ENCODE measurements around the gene SERINC2.

The SERINC2 gene

DNA sequence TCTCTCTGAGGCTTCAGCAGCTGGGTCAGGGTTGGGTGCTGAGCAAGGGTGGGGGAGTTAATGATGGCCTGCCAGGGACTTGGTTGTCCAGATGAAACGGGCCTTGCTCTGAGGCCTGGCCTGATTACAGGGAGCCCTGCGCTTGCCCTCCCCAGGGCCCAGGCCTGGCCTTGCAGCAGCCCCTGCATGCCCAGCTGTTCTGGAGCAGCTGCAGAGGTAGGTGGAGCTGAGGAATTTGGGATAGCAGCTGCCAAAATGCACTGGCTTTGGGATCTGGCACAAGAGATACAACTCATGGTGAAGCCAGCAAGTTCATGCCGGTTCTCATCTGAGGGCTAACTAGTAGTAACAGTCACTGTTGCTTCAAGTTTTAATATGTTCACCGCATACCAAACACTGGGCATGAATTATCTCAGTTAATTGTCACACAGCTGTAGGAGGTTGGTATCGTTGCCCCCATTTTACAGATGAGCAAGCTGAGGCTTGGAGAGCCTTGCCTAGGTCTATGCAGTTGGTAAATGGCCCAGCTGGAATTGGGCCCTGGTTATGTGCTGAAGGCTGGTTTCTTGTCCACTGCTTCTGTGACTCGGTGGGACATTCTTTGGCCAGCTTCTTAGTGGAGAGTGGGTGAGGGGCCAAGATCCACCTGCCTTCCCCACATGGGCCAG is 7.3 kb upstream of the SERINC2 start:
- no peak for TF ChIP-seq CTCF (conservative IDR thresholded peaks at IDR 0.05; ENCODE audit: low read depth, low read length)
- DNase-seq (ENCODE audit: low read depth), result no peak
- no peak overlapping the region for H3K4me3 ChIP-seq (ENCODE audit: low read length)

DNA sequence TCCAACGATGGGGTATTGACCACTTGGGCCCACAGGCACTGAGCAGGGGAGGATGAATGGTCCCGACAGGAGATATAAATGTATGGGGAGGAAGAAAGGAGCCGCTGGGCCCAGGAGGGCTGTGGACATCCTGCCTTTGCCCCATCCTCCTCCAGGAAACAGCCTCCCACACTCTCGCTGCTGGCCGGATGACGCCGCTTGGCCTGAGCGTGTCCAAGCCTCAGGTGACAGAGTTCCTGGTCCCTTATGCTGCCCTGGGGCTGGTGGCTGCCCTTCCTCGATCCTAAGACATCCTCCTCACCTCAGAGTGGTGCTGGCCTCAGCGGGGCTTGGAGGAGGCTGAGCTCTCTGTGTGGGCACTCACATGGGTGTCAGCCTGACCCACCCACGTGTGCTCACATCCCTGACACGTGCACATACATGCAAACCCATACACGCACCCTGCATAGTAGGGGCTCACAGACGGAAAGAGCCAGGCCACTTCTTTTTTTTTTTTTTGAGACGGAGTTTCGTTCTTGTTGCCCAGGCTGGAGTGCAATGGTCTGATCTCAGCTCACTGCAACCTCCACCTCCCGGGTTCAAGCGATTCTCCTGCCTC is 5.9 kb upstream of the SERINC2 start:
- no peak overlapping the region for H3K4me3 ChIP-seq (ENCODE audit: low read length)
- no peak for DNase-seq (ENCODE audit: low read depth)
- TF ChIP-seq CTCF (conservative IDR thresholded peaks at IDR 0.05; ENCODE audit: low read depth, low read length), result no peak

- no peak for TF ChIP-seq CTCF (conservative IDR thresholded peaks at IDR 0.05; ENCODE audit: low read depth, low read length)
Observed at GRCh38 chr1:31408788-31409318, 4.2 kb upstream of the SERINC2 start.

GRCh38 chr1:31409946-31410858 is 2.8 kb upstream of the SERINC2 start:
- no peak for DNase-seq (ENCODE audit: low read depth)
- no peak for TF ChIP-seq CTCF (conservative IDR thresholded peaks at IDR 0.05; ENCODE audit: low read depth, low read length)
- H3K4me3 ChIP-seq (ENCODE audit: low read length), result no peak overlapping the region

More at GRCh38 chr1:31408788-31409318, 4.2 kb upstream of the SERINC2 start:
- no peak overlapping the region for H3K4me3 ChIP-seq (ENCODE audit: low read length)
- no peak for DNase-seq (ENCODE audit: low read depth)

GRCh38 chr1:31410871-31411270 is 2.1 kb upstream of the SERINC2 start:
- no peak overlapping the region for H3K4me3 ChIP-seq (ENCODE audit: low read length)
- TF ChIP-seq CTCF (conservative IDR thresholded peaks at IDR 0.05; ENCODE audit: low read depth, low read length), result no peak
- no peak for DNase-seq (ENCODE audit: low read depth)

DNA sequence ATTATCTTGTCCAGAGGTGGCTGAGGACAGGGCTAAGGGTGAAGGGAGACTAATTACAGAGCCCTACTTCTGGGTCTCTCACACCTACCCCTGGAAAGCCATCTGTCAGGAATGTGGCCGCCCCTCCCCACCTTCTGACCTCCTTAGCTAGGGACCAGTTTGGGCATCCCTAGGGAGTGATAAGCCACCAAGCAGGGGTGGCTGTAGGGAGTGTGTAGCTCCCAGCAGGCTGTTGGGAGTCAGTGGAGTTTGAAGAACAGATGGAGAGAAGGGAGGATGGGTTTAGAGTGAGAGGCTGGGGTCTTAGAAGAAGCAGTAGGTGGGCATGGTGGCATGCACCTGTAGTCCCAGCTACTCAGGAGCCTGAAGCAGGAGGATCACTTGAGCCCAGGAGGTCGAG is 808 bp upstream of the SERINC2 start:
- H3K4me3 ChIP-seq (ENCODE audit: low read length), result no peak overlapping the region
- no peak for TF ChIP-seq CTCF (conservative IDR thresholded peaks at IDR 0.05; ENCODE audit: low read depth, low read length)
- no peak for DNase-seq (ENCODE audit: low read depth)
